GM18858 (cell line): ENCODE data around the gene PLPPR5.
"Not testable (repeated sequence)": the region's sequence is repeated elsewhere in the genome, so short reads cannot be mapped to it uniquely, and the experiment has no call there.

Experiments
- ATAC-seq: cut with Tn5 transposase; IDR thresholded peaks from one replicate; pipeline ENCODE4 v1.9.1; 2021; ENCODE audit not compliant: unreplicated experiment

PLPPR5 gene

GRCh38 chr1:98919652-98920051 is 85.0 kb downstream of the PLPPR5 start:
- no peak for ATAC-seq

DNA sequence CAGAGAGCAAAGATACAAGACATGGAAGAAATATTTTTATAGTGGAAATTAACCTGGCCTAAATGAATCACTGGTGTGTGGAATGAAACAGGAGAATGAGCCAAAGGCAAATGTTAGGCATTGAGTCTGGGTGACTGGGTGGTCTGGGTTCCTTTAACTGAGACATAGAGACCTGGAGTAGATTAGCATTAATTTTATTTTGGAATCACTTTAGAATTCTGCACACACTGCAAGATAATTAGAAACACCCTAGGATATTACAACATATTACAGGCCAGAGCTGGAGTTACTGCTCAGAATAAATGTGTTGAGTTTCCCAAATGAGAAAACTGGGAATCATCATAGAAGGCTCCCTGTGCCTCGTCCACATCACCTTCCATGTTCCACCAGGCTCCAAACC is 85.5 kb downstream of the PLPPR5 start:
- ATAC-seq: no peak

DNA sequence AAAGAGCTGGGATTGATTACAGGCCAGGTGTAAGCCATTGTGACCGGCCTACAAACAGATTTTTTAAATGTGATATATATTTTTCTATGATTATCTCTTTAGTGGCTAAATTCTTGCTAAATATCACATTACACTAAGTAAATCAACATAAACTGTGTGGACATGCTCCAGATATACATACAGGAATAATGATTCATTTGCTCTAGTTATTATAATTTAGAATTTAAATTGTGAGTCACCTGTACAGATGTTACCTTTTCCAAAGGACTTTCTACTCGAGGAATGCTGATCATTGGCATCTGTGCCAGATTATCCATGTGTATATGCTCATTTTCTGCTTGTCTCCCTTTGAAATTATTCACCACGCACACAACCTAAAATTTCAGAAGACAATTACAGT is 90.1 kb downstream of the PLPPR5 start:
- no peak for ATAC-seq

DNA sequence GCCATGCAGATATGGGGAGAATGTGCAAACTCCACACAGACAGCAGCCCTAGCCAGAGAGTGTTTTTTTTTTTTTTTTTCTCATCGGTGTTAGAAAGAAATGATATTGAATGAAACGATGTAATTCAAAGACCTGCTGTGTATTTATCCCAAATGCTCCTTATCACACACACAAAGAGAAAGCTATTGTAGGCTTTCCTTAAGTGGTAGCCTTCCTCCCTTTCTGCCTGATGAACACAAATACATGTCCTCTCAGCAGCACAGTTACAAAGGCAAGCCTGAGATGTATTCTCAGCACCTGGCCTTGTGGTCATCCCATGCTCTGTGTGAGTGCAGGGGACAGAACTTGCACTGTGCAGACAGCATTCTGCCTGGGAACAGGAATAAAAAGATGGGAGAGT is 93.8 kb downstream of the PLPPR5 start:
- ATAC-seq: no peak

DNA sequence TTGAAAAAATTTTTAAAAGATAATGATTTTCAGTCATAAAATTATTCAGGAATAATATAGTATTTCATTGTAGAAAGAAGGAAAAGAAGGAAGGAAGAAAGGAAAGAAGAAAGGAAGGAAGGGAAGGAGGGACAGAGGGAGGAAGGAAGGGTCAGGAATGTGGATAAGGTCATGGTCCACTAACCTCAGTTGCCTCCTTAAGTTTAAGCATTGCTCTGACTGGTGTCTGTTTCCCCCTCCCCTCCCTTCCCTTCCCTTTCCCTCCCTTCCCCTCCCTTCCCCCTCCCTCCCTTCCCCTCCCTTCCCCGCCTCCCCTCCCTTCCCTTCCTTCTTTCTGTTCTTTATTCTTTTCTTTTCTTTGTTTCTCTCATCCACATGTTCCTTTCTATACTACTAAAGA is 95.7 kb downstream of the PLPPR5 start:
- ATAC-seq: no peak

GRCh38 chr1:98906809-98907208 is 97.9 kb downstream of the PLPPR5 start:
- ATAC-seq: no peak

DNA sequence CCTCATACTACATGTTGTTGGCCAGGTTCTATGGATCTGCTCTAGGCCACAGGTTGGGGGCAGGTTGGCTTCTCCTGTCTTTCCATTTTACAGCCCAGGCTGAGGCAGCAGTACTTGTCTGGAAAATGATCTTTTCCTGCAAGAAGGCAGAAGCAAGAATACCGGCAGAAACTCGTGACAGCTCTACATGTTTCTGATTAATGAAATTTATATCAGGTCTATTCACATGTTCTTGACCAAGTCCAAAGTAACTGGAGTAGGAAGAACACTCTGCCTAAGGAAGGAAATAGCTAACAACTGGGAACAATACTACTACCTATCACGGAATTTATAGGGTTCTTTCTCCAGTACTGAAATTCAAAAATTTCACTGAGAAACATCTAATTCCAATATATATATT is 98.3 kb downstream of the PLPPR5 start:
- no peak for ATAC-seq

DNA sequence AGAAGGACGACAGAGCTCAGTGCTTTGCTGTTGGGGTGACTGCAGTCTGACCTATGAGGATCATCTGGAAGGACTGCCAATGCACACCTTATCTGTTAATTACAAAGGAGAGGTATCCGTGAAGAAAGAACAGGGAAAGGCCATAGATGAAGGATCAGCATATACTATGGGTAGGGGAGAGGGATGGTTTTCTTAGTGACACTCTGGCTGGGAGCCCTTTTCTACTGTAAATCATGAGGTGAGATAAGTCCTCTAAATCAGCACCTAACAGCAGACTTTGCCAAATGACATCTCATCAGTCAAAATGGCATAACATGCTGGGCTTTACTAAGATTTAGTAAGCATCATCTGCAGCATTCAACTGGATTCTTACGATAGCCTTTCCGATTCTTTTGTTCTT is 100.0 kb downstream of the PLPPR5 start:
- no peak for ATAC-seq

- ATAC-seq: no peak
These were observed 100.9 kb downstream of the PLPPR5 start for GRCh38 chr1:98903726-98904125.

DNA sequence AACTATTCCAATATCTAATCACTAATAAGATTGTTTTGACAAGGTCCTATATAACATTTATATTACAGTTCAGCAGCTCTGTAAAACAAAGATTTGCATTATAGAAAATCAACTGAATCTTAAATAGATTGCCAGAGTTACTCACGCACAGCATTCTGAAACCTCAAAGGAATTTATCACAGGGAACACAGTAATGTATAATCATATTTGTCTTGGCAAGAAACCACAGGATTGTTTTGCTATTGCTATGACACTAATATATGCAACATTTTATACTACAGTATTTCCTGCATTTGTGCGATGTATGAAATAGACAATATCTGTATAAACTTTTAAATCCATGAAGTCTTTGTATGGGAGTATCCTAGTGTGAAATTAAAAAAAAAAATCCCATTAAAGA is 101.4 kb downstream of the PLPPR5 start:
- ATAC-seq: no peak

GRCh38 chr1:98898940-98899339 is 105.7 kb downstream of the PLPPR5 start:
- no peak for ATAC-seq

- ATAC-seq: no peak
These were observed 107.2 kb downstream of the PLPPR5 start for GRCh38 chr1:98897479-98897878.

DNA sequence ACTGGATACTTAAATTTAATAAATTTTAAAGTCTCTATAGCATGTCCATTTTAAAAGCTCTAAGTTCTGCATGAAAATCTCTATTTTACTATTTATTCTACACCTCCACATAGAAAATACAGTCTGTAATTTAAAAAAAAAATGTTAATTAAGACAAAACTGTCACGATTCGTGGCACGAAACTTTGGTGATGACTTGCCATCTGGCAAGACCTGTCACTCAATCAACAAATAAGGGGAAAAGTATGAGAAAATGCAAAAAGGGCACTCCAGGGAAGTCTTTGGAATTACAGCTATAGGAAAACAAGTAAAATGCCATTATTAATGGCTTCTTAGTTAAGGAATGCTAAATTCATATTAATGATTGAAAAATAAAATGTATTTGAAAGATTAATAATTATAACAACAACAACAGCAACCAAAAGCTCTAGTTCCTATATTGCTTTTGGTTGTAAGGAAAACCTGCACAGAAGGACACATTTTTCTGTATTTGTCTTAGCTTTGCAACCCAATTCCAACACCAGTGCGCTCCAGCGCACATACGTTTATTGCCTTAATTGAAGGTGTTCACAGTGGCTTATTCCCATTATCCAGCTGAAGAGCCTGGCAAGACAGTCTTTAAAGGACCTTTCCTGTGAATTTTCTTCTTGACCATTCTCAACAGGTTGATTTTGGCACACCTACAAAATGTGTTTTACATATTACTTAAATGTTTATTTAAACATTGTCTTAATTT is 107.8 kb downstream of the PLPPR5 start:
- no peak for ATAC-seq

- no peak for ATAC-seq
These were observed 111.3 kb downstream of the PLPPR5 start for GRCh38 chr1:98893371-98893770.

DNA sequence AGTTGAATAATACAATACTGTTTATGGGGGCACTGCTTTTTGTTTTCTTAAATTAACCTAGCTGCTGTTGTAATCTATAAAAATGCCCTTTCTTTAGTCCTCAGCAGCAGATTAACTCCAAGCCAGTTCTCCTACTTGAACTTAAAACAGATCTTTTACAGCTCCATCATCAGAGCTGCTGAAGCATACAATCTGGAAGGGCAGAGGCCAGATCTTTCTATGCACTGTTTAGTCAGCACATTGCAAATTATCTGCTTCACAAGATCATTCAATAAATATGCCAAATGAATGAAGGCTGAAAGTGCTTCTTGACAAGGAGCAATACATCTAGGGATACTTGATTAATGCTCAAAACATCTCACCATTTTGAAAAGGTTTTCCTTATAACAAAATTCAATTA is 115.8 kb downstream of the PLPPR5 start:
- ATAC-seq: no peak

GRCh38 chr1:98887507-98887906 is 117.2 kb downstream of the PLPPR5 start:
- no peak for ATAC-seq

- ATAC-seq: no peak
These were observed 119.8 kb downstream of the PLPPR5 start for GRCh38 chr1:98884864-98885263.

- ATAC-seq: no peak
These were observed 122.8 kb downstream of the PLPPR5 start for GRCh38 chr1:98881901-98882300.

DNA sequence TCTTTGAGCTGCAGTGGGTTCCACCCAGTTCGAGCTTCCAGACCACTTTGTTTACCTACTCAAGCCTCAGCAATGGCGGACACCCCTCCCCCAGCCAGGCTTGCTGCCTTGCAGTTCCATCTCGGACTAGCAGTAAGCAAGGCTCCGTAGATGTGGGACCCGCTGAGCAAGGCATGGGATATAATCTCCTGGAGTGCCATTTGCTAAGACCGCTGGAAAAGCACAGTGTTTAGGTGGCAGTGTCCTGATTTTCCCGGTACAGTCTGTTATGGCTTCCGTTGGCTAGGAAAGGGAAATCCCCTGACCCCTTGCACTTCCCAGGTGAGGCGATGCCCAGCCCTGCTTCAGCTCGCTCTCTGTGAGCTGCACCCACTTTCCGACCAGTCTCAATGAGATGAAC is 123.4 kb downstream of the PLPPR5 start:
- not testable (repeated sequence) for ATAC-seq

DNA sequence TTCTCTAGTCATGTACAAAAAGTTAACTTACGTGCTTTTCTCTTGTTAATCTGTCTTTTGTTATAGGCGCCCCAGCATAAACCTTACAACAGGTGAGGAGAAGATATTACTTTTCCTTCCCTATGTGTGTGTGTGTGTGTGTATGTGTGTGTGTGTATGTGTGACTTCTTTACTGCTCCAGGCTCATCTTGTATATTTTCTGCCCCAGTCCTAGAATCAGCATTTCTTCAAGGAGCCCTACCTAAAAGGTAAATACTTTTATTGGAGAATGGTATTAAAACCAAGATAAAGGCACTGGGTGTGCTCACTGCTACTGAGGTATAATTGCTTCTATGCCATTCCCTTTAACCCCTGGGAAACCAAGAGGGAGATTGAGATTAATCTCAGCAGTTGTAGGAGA is 129.8 kb downstream of the PLPPR5 start:
- no peak for ATAC-seq

DNA sequence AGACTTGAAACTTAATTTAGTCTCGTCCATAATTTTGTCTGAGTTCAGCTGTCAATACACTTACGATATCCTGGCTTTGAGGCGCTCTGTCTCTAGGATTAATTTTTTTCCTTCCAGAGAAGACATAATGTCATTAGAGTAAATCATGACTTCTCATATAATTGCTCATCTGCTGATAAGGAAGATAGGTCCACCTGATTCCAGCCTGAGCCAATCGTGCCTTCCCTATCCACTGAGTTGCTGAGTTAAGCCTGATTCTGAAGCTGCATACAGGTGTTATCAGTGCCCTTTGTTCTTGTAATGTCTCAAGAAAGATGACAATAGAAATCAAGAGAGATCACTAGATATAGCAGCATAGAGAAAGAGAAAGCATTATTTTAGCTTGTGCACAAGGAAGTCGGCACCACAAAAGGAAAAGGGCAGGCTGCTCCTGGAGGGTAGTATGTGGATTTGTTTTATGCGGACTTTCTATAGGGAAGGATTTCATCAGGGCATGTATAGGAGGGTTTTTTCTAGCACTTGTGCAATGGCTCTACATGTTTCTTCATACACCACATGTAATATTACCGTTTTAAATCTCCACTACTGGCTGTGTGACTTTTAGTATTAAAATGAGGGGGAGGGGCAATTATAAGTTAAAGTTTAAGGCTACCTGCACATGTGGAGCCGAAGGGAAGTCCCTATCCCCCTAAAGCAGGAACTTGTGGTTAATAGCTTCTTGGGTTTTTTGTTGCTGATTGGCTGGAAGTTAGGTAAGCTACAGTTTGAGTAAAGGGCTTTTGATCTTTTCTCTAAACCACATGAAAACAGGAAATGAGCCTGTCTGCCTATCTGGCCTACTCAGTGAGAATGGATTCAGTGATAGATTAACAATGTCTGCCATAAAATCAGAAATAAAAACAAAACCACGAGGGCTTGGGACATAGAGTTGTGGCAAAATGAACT is 133.4 kb downstream of the PLPPR5 start:
- ATAC-seq: peak; percentile 99

DNA sequence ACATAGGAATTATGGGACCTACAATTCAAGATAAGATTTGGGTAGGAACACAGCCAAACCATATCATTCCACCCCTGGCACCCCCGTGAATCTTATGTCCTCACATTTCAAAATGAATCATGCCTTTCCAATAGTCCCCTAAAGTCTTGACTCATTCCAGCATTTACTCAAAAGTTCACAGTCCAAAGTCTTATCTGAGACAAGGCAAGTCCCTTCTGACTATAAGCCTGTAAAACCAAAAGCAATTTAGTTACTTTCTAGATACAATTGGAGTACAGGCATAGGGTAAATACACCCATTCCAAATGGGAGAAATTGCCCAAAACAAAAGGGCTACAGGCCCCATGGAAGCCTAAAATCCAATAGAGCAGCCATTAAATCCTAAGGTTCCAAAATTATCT is 138.9 kb downstream of the PLPPR5 start:
- no peak for ATAC-seq
